HG02798 (cell line): ENCODE measurements around the gene NCSTN.

ENCODE experiments used
- ATAC-seq: cut with Tn5 transposase; IDR thresholded peaks from one replicate; pipeline ENCODE4 v1.9.1; 2021; ENCODE audit warnings: mild to moderate bottlenecking; ENCODE audit not compliant: unreplicated experiment, poor library complexity

NCSTN gene

GRCh38 chr1:160346958-160347357 lies 3.8 kb downstream of the NCSTN start:
- ATAC-seq = peak; percentile 31

DNA sequence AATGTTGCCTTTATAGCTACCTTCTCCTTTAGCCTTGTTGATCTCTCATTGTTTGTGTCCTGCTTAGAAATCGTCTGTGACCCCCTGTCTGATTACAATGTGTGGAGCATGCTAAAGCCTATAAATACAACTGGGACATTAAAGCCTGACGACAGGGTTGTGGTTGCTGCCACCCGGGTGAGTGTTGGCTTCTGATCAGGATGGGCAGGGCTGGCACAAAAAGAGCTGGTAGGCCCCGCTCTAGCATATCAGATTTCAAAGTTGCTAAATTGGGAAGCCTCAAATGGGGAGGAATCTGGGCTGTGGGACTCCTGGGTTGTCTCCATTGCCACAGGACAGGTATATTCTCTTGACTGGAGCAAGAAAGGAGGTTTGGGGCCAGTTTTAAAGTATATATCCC lies 8.4 kb downstream of the NCSTN start:
- no peak for ATAC-seq

DNA sequence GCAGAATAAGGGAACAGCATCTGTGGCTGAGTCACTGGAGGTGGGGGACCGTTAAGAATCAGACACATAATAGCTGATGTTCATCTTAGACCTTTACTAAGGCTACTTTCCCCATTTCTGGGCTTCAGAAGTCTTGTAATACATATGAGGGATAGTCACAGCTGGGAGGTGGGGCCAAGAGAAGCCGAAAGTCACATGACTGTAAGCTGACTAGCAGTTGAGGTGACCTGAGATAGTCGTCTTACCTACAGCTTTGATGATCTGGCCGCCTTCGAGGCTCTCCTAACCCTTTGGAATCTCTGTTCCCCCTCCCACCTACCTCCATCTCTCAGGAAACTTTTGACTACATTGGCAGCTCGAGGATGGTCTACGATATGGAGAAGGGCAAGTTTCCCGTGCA lies 9.4 kb downstream of the NCSTN start:
- ATAC-seq = no peak

DNA sequence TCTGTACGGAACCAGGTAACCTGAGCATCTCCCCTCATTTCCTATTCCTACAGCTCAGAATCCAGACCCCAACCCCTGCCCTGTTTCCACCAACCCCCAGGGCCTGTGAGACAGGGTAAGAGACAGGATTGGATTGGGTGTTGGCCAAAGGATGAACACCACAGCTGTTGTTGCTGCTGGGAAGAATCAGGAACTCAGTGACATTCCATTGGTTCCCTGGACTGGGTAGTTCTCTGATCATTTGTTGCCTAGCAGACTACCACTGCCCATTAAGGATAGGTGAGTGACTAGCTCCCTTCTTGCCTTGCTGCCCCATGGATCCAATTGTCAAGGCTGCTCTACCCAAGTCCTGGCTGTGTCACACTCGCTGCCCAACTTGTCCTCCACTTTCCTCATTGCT lies 10.0 kb downstream of the NCSTN start:
- ATAC-seq = no peak

DNA sequence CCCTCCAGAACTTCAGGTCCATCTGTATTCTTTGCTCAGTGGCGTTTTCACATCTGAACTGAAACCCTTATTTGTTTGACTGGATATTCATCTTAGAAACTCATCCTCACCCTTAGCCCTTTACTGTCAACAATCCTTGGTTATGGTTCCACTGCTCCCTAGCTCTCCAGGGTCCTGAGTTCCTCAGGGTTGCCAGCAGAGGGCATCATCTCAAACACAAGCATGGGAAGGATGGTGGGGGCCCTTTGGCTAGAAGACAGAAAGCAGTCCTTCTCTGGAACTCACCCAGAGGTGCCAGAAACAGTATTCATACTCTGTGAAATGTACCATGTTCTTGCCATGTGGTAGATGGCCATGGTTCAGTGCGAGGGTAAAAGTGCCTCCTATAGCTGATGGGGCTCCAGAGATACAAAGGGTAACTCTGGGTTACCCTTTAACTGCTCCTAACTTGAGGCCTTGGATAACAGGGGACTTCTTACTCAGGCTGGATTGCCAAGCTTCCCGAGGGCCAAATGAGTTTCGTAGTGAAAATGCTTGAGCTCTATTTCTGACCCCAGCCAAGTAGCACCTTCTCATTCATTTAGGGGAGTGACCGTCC lies 11.3 kb downstream of the NCSTN start:
- no peak for ATAC-seq

DNA sequence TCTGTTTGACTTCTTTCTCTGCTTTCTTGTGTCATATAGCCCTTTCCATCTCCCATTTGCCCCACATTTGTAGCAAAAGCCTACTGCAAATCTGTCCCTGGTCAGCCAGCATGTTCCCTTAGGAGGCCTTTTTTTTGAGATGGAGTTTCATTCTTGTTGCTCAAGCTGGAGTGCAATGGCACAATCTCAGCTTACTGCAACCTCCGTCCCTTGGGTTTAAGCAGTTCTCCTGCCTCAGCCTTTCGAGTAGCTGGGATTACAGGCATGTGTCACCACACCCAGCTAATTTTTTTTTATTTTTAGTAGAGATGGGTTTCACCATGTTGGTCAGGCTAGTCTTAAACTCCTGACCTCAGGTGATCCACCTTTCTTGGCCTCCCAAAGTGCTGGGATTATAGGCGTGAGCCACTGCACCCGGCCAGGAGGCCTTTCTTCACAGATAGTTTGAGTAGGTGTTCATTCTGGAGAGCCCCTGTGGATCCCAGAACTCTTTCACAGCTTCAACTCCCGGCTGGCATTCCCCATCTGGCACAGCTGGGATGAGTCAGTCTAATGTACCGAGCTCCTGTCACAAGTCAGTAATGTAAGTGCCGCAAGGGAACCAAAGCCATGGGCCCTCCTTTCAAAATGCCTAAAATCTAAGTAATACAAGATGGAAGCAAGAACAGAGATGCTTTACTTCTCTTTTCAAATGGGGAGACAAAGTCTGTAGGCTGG lies 14.3 kb downstream of the NCSTN start:
- no peak for ATAC-seq

DNA sequence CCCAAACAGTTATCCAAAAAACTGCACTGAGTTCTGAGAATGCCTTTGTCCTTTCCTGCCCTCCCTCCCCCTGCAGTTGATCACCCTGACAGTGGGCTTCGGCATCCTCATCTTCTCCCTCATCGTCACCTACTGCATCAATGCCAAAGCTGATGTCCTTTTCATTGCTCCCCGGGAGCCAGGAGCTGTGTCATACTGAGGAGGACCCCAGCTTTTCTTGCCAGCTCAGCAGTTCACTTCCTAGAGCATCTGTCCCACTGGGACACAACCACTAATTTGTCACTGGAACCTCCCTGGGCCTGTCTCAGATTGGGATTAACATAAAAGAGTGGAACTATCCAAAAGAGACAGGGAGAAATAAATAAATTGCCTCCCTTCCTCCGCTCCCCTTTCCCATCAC lies 14.9 kb downstream of the NCSTN start:
- ATAC-seq = no peak

DNA sequence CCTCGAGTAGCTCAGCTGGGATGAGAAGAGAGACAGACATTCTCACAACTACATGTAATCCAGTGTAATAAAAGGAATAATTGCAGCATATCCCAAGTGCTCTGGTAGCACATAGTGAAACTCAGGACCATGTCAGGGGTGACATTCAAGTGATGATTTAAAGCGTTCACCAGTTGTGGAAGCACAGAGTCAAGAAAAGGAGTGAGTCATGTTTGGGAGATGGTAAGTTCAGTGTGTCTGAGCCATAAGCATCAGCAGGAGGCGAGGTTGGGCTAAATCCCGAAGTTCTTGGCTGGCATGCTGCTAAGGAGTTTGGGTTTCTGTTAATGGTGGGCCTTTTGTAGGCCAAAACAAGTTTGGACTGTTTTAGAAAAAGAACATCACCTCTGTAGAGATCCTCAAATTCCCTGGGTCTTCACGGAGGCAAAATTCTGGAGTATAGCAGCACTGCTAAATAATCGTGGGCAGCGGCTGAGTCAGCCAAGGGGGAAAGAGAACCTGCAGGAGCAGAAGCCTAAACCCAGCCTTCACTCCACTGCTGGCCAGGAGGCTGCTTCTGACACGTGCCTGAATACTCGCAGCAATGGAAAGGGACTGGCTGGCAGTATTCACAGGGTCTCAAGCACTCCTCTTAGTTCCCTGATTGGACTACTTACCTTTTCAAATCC lies 16.5 kb downstream of the NCSTN start:
- no peak for ATAC-seq

- ATAC-seq = no peak
Observed at GRCh38 chr1:160360227-160360695, 17.1 kb downstream of the NCSTN start.

DNA sequence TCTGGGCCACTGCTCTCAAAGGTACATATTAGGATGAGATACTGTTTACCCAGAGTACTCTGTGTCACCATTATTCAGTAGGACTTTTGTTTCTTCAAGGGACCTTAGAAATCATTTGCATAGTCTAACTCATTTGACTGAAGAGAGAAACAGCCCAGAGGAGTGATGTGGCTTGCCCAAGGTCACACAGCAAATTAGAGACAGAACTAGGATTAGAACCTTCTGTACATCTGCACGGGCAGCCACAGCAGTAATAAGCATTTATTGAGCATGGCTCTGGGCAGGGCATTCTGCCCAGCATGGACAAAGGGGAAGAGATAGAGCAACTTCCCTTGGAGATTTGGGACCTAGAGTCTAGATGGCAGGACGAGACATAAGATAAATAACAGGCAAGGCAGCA lies 18.0 kb downstream of the NCSTN start:
- no peak for ATAC-seq

DNA sequence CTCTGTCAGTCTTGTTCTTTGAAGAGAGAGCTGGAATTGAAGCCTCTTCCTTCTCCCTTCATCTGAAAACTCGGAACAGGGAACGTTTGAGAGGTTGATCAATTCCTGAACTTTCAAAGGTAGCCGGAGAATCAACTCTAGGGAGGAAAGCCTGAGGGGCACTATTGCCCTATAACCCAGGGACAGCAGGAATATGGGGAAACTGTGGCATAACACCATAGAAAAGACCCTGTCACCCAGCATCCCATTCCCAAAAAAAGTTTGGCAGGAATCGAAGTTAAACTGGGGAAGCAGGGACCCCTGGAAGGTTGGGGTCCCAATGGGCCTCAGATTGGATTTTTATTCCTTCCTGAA lies 18.6 kb downstream of the NCSTN start:
- no peak for ATAC-seq

DNA sequence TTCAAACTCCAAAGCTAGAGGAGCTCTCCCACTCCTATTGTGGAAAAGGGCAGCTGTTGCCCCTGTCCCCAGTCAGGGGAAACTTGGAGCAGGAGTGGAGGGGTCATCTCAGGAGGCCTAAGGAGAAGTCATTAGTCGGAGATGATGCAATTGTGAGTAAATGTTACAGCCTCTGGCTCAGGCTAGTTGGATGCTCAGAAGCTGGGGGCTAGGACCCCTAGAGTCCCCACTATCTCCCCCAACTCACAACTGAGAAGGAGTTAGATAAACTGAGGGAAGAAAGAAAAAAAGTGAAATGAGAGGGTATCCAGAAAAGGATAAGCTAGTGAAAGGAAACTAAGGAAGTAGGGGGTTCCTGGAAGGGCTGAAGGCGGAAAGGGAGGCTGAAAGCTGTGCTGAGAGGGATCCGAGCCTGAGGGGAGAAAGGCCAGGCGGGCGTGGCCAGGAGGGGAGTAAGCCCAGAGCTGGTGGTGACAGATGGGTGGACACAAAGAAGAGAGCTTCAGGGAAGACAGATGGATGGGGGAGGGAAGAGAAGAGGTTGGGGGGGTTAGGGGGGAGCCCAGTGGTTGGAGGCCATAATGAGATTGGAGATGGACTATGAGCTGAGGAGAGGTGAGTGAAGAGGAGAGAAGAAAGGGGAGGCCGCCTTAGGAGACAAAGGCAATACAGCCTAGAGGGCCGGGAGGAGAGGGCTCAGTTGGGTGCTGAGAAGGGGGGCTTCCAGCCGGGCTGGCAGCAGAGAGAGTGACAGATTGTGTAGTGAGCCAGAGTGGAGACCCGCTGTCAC lies 19.2 kb downstream of the NCSTN start:
- no peak for ATAC-seq

- ATAC-seq = no peak
Observed at GRCh38 chr1:160363010-160363409, 19.8 kb downstream of the NCSTN start.

DNA sequence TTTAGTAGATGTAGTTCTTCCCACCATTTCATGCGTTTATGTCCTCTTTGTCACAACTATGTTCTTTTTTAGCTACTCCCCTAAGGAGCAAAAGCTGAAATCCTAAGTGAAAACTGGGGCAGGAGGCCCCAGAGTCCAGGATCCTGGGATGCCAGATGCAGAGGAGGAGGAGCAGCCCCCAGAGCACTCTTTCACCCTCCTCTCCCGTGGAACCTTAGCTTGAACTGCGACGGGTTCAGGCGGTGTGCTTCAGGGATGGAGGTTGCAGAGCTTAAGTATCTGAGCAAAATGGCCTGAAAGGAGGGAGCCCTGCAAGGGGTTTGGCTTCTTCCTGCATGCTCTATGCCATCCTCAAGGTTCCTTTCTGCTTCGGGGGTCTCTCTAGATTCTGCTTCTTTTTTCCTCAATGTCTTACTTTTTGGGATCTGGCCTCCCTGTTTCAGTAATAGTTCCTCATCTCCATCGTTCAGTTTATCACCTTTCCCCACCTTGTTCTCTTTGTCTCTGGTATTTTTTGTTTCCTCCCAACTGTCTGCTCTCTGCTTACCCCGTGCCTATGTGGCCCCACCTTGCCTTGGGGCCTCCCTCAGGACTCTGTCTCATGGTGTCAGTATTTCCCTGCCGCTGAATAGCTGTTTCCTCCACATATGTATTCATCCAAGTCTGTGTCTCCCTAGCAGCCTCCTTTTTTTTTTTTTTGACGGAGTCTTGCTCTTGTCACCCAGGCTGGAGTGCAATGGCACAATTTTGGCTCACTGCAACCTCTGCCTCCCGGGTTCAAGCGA lies 21.0 kb downstream of the NCSTN start:
- no peak for ATAC-seq

- no peak for ATAC-seq
Observed at GRCh38 chr1:160365325-160365724, 22.1 kb downstream of the NCSTN start.

DNA sequence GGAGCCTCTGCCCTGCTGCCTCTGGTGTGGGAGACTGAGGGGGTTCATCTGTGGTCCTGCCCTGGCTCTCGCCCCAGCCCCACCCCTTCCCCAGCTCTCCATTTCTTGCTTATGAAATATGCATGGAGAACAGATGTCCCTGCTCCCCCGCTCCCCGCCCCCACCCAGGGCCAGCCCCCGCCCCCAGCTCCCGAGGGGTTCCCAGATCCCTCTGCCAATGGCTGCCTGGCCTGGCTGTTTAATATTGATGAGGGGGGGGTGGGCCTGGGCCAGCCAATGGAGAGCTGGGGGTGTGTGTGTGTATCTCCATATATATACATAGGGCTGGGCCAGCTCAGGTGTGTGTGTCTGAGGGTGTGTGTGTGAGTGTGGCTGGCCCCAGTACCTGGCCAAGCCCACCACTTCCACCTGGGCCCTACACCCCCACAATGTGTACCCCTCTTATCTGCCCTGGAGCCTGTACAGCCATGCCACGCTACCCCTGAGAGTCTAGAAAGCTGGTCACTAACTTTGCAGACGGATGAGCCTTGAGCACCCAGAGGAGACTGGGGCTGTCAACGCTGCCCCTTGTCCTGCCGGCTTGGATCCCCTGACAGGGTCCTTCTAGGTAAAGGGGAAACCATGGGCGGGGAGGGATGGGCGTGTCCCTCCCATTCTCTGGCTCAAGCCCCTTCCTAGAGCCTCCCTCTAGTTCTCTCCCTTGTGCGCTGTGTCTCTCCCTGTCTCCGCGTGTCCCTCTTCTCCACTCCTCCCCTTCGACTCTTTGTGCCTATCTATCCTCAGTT lies 23.7 kb downstream of the NCSTN start, which contains the start of gene NHLH1:
NHLH1 (plus strand) TSS at position 341 of the 785 bp plus-strand sequence. CDS start 3,661 bp downstream, outside the sequence.
- ATAC-seq = no peak

DNA sequence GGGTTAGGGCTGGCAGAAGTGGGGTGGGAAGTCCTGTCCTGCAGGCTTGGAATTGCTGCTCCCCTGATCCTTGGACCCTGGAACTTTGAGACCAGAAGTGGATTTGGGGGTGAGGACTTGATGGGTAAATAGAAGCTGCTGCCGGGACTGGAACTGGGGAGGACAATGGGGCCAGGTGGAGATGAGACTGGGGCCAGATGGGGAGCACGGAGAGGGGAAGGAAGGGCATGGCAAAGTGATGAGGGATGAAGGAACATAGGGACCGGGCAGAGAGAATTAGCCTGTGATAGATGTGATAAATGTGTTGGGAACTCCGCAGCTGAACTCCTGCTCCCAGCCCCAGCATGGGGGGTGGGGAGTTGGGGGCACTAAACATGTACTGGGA lies 24.3 kb downstream of the NCSTN start:
- no peak for ATAC-seq

- ATAC-seq = no peak
Observed at GRCh38 chr1:160367934-160368923, 25.0 kb downstream of the NCSTN start.
